HEK293T (cell line): ENCODE data around the gene TSKS.

ENCODE experiments used
- ARNT ChIP-seq: fragments of 450-650 bp; IDR thresholded peaks from 2 replicates; pipeline ENCODE4 v1.6.1; 2017; ENCODE audit warnings: mild to moderate bottlenecking
- CTBP1 ChIP-seq: fragments of 450-650 bp; IDR thresholded peaks from 2 replicates; pipeline ENCODE4 v1.6.1; 2016; ENCODE audit warnings: borderline replicate concordance
- ELF4 ChIP-seq: fragments of 450-650 bp; IDR thresholded peaks from 2 replicates; pipeline ENCODE4 v1.6.1; 2017; ENCODE audit warnings: antibody characterized with exemption
- FOXM1 ChIP-seq: fragments of 450-650 bp; IDR thresholded peaks from 2 replicates; pipeline ENCODE4 v1.6.1; 2017; ENCODE audit warnings: mild to moderate bottlenecking, borderline replicate concordance
- LEF1 ChIP-seq: fragments of 450-650 bp; IDR thresholded peaks from 2 replicates; pipeline ENCODE4 v1.6.1; 2017; ENCODE audit warnings: mild to moderate bottlenecking, borderline replicate concordance
- NFRKB ChIP-seq: fragments of 450-650 bp; IDR thresholded peaks from 2 replicates; pipeline ENCODE4 v1.6.1; 2016; ENCODE audit warnings: mild to moderate bottlenecking, moderate library complexity
- PKNOX1 ChIP-seq: fragments of 450-650 bp; IDR thresholded peaks from 2 replicates; pipeline ENCODE4 v1.6.1; 2016

- no peak for TF ChIP-seq PKNOX1
- no peak for TF ChIP-seq FOXM1
- no peak for TF ChIP-seq NFRKB
- TF ChIP-seq CTBP1 = no peak
- TF ChIP-seq LEF1 = no peak
- no peak for TF ChIP-seq ARNT
- TF ChIP-seq ELF4 = no peak
These were observed 61.8 kb downstream of the TSKS start for GRCh38 chr19:49701271-49701786.
